Suprapubic skin (tissue), 4 donors: ENCODE results near the gene FARS2.

Source experiments
- EP300 ChIP-seq: sonication (generic); formaldehyde crosslinking; IDR thresholded peaks from one replicate; pipeline ENCODE4 v1.6.1; 2017; ENCODE audit warnings: antibody characterized with exemption
- POLR2A ChIP-seq, 2 donors: fragments of 450-650 bp; IDR thresholded peaks; one replicate each; pipeline ENCODE4 v1.6.1; 2017; ENCODE audit warnings: antibody characterized with exemption in 2 of 2, mild to moderate bottlenecking in 2 of 2, moderate library complexity in 2 of 2
- POLR2AphosphoS5 ChIP-seq, 3 donors: sonication (generic); formaldehyde crosslinking; IDR thresholded peaks; one replicate each; pipeline ENCODE4 v1.6.1; 2017; ENCODE audit warnings: antibody characterized with exemption in 3 of 3
- TF ChIP-seq, protein P1 (sequence below), 2 donors: fragments of 200-600 bp in 1 of 2; fragments of 450-650 bp in 1 of 2; sonication (generic) in 1 of 2; IDR thresholded peaks; one replicate each; pipeline ENCODE4 v1.5.1; 2016 to 2019; ENCODE audit warnings: antibody characterized with exemption in 2 of 2, mild to moderate bottlenecking in 1 of 2, moderate library complexity in 1 of 2

DNA sequence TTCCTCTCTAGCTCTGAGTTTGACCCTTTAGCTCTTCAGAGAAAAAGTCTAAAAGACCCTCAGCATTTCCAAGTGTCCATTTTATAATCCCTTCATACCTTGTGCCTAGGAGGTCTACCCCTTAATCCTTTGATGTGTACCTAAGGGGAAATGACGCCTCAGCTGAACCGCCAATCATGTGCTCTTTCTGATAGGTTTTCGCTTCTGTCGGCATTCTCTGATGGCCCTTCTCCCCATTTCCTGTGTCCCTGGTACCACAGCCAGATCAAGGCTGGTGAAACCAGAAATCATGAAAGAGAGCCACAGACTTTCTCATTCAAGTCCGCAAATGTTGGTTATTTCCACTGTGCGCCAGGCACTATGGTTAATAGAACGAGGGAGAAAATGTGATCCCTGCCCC, 333.9 kb downstream of the FARS2 start:
- TF ChIP-seq, protein P1, sequence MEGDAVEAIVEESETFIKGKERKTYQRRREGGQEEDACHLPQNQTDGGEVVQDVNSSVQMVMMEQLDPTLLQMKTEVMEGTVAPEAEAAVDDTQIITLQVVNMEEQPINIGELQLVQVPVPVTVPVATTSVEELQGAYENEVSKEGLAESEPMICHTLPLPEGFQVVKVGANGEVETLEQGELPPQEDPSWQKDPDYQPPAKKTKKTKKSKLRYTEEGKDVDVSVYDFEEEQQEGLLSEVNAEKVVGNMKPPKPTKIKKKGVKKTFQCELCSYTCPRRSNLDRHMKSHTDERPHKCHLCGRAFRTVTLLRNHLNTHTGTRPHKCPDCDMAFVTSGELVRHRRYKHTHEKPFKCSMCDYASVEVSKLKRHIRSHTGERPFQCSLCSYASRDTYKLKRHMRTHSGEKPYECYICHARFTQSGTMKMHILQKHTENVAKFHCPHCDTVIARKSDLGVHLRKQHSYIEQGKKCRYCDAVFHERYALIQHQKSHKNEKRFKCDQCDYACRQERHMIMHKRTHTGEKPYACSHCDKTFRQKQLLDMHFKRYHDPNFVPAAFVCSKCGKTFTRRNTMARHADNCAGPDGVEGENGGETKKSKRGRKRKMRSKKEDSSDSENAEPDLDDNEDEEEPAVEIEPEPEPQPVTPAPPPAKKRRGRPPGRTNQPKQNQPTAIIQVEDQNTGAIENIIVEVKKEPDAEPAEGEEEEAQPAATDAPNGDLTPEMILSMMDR (IDR thresholded peaks at IDR 0.05) = no peak
- no peak for TF ChIP-seq POLR2A (IDR thresholded peaks at IDR 0.05)
- no peak for TF ChIP-seq POLR2AphosphoS5 (IDR thresholded peaks at IDR 0.05)
- TF ChIP-seq EP300 = no peak
